Activated CD4-positive, alpha-beta T cell treated with anti-CD3 and anti-CD28 coated beads for 48 hours (primary cell): ENCODE data around the gene SMIM36.
"Not testable (repeated sequence)": the region's sequence is repeated elsewhere in the genome, so short reads cannot be mapped to it uniquely, and the experiment has no call there.

Source experiments
- DNase-seq: peaks from one replicate; pipeline ENCODE4 v3.0.0-alpha.2; 2020

Gene SMIM36

GRCh38 chr17:55510986-55511721 is at the start of gene SMIM36:
Gene SMIM36, minus strand, starts transcription at chr17:55511452.
- no peak for DNase-seq

- no peak for DNase-seq
Measured at GRCh38 chr17:55555772-55556171, 44.5 kb upstream of the SMIM36 start.

- DNase-seq, result no peak
Measured at GRCh38 chr17:55549140-55549539, 37.9 kb upstream of the SMIM36 start.

- no peak for DNase-seq
Measured at GRCh38 chr17:55546991-55547664, 35.9 kb upstream of the SMIM36 start.

GRCh38 chr17:55546481-55546880 is 35.2 kb upstream of the SMIM36 start:
- DNase-seq, result no peak

- no peak for DNase-seq
Measured at GRCh38 chr17:55545806-55546205, 34.6 kb upstream of the SMIM36 start.

- no peak for DNase-seq
Measured at GRCh38 chr17:55543709-55544108, 32.5 kb upstream of the SMIM36 start.

- DNase-seq, result no peak
Measured at GRCh38 chr17:55540414-55541091, 29.3 kb upstream of the SMIM36 start.

GRCh38 chr17:55536205-55536604 is 25.0 kb upstream of the SMIM36 start:
- DNase-seq, result no peak

- no peak for DNase-seq
Measured at GRCh38 chr17:55533608-55534007, 22.4 kb upstream of the SMIM36 start.

GRCh38 chr17:55532670-55533069 is 21.4 kb upstream of the SMIM36 start:
- no peak for DNase-seq

GRCh38 chr17:55531053-55531728 is 19.9 kb upstream of the SMIM36 start:
- DNase-seq, result no peak

- DNase-seq, result no peak
Measured at GRCh38 chr17:55530064-55530463, 18.8 kb upstream of the SMIM36 start.

GRCh38 chr17:55527540-55528118 is 16.4 kb upstream of the SMIM36 start:
- DNase-seq, result no peak

- no peak for DNase-seq
Measured at GRCh38 chr17:55524440-55525220, 13.4 kb upstream of the SMIM36 start.

- not testable (repeated sequence) for DNase-seq
Measured at GRCh38 chr17:55523032-55523431, 11.8 kb upstream of the SMIM36 start.

GRCh38 chr17:55521186-55521585 is 9.9 kb upstream of the SMIM36 start:
- DNase-seq, result no peak

- no peak for DNase-seq
Measured at GRCh38 chr17:55520402-55520801, 9.2 kb upstream of the SMIM36 start.

- DNase-seq, result no peak
Measured at GRCh38 chr17:55518510-55518909, 7.3 kb upstream of the SMIM36 start.

GRCh38 chr17:55513885-55514590 is 2.8 kb upstream of the SMIM36 start:
- DNase-seq, result peak; percentile 80

GRCh38 chr17:55507669-55508068 is 3.6 kb downstream of the SMIM36 start:
- DNase-seq, result not testable (repeated sequence)
